Calu3 (cell line): Measurements from ENCODE around the gene LCP2. TPM values are rescaled to one million over a fixed set of nuclear protein-coding genes. Genes with fewer than 3 reads are reported as not detected.

Experiments
- BruUV-seq: library from RNA; stranded (reverse); fragments of 400-500 nt; replicated peaks from 2 replicates; lab custom pipeline; 2021; lab: Mats Ljungman, UMichigan
- CTCF ChIA-PET: fragments of 300-600 bp; sonication (Branson Sonifier 250); formaldehyde crosslinking; loops from one replicate; lab custom pipeline; 2022; ENCODE audit warnings: antibody characterized with exemption; lab: Charles Lee
- DNase-seq: peaks from one replicate; pipeline ENCODE4 v3.0.0; 2022
- H3K27ac Mint-ChIP-seq: one replicate; pipeline ENCODE4 v1.8.0; 2022; ENCODE audit warnings: mixed read lengths; ENCODE audit not compliant: unreplicated experiment
- H3K27me3 Mint-ChIP-seq: one replicate; pipeline ENCODE4 v1.8.0; 2022; ENCODE audit warnings: mixed read lengths; ENCODE audit not compliant: unreplicated experiment
- H3K36me3 Mint-ChIP-seq: one replicate; pipeline ENCODE4 v1.8.0; 2022; ENCODE audit warnings: mild to moderate bottlenecking, moderate library complexity, mixed read lengths; ENCODE audit not compliant: insufficient read depth, unreplicated experiment
- H3K4me1 Mint-ChIP-seq: one replicate; pipeline ENCODE4 v1.8.0; 2022; ENCODE audit warnings: mild to moderate bottlenecking, low read depth, mixed read lengths; ENCODE audit not compliant: unreplicated experiment
- H3K4me3 Mint-ChIP-seq: one replicate; pipeline ENCODE4 v1.8.0; 2022; ENCODE audit warnings: mild to moderate bottlenecking, low read depth, moderate library complexity, mixed read lengths; ENCODE audit not compliant: unreplicated experiment
- H3K9me3 Mint-ChIP-seq: one replicate; pipeline ENCODE4 v1.8.0; 2022; ENCODE audit warnings: low read depth, mixed read lengths; ENCODE audit not compliant: unreplicated experiment
- intact Hi-C: fragments of 100-400 bp; cut with micrococcal nuclease; formaldehyde crosslinking; loops from one replicate; pipeline ENCODE4 v1.10.0; 2022; ENCODE audit not compliant: unreplicated experiment
- total RNA-seq: library from RNA; stranded (reverse); gene quantifications from 2 replicates; pipeline ENCODE4 v1.2.3, GENCODE V29; 2022
- TF ChIP-seq, protein P1 (sequence below): fragments of 200-600 bp; IDR thresholded peaks from one replicate; pipeline ENCODE4 v1.8.0; 2022; ENCODE audit warnings: antibody characterized with exemption; ENCODE audit not compliant: unreplicated experiment

LCP2 gene
- total RNA-seq, 1 experiment from 2014 or later, result not detected

DNA sequence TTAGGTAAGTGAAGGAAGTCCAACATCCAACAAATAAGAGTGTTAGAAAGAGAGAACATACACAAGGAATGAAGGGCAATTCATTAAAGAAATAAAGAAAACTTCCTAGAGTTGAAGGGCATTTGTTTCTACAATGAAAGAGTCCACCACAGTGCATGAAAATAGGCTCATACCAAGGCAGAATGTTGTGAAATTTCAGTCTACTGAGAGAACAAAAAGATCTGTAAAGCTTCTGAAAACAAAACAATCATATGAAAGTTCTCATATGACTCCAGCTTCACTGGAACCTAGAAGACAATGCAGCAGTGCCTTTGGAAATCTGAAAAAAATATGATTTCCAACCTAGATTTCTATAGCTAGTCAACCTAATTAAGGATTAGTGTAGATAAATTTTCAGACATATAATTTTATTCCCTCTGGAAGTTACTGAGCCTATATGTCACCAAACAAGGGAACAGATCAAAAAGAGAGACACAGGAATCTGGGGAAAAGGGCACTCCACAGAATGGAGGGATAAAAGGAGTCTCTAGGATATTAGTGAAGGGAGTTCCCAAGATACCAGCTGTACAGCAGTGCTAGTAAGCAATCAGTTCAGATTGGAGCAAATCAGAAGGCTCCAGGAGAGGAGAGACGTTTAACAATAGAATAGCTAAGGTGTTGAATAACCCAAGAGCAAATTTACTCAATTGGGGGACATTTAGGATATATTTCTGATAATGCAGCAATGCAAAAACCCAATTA lies 59.0 kb downstream of the LCP2 start:
- no peaks in the 10 kb centered on the region for H3K4me1 Mint-ChIP-seq
- DNase-seq, result no peak
- no peak overlapping the region for H3K27ac Mint-ChIP-seq
- CTCF ChIA-PET, result interaction anchor here (1.0 kb wide), 1 partner anchor 13 kb away, joined by 3 read pairs; no protein-coding TSS in a partner anchor
- H3K9me3 Mint-ChIP-seq, result no peaks in the 10 kb centered on the region
- TF ChIP-seq, protein P1, sequence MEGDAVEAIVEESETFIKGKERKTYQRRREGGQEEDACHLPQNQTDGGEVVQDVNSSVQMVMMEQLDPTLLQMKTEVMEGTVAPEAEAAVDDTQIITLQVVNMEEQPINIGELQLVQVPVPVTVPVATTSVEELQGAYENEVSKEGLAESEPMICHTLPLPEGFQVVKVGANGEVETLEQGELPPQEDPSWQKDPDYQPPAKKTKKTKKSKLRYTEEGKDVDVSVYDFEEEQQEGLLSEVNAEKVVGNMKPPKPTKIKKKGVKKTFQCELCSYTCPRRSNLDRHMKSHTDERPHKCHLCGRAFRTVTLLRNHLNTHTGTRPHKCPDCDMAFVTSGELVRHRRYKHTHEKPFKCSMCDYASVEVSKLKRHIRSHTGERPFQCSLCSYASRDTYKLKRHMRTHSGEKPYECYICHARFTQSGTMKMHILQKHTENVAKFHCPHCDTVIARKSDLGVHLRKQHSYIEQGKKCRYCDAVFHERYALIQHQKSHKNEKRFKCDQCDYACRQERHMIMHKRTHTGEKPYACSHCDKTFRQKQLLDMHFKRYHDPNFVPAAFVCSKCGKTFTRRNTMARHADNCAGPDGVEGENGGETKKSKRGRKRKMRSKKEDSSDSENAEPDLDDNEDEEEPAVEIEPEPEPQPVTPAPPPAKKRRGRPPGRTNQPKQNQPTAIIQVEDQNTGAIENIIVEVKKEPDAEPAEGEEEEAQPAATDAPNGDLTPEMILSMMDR, result no peak
- no peaks in the 10 kb centered on the region for H3K36me3 Mint-ChIP-seq
- no peak overlapping the region for H3K4me3 Mint-ChIP-seq
- no TSS peak for BruUV-seq
- intact Hi-C loops, result no loop called here
- peaks cover 36% of the 10 kb centered on the region for H3K27me3 Mint-ChIP-seq

DNA sequence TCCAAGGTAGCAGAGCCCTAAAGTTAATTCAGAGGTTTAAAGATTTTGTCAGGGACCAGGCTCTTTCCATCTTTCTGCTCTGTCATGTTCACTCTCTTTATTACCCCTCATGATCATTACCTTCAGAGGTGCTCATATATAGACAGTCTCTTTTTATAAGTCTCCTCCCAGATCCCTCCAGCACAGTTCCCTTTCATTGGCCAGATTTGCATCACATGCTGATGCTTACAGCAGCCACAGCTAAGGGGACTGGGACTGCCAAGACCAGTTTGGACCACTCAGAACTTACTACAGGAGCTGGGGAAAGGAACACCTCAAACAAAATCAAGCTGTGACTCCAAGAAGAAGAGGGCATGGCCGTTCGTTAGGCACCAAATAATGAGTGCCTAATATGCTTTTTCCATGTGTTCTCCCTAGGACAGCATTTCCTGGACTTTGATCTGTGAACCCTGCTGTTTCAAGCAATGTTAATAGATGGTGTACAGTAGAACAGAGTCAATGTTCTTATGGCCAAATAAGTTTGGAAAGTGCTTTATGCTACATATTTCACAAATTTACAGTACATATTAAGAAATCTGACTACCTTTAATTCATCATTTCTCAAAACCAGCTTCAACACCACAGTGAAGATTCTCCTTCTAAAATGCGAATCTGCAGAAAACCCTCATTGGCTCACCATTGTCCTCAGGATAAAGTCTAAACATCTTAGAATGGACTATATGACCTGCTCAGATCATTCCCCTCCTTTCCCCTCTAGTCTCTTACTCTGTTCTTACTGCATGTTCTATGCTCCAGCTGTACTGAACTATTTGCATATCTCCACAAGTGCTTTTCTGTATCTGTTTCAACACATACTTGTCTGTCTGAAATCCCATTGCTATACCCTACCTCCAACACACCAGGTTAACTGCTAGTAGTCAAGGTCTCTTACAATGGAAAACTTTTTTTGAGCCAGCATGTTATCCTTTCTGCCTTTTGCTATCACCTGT lies 61.4 kb downstream of the LCP2 start:
- CTCF ChIA-PET, result no interaction called here
- no peaks in the 10 kb centered on the region for H3K9me3 Mint-ChIP-seq
- H3K27me3 Mint-ChIP-seq, result peaks cover 36% of the 10 kb centered on the region
- no peaks in the 10 kb centered on the region for H3K4me1 Mint-ChIP-seq
- intact Hi-C loops, result loop anchor here (1.0 kb wide), 1 partner anchor 11 kb away; no protein-coding TSS in a partner anchor
- H3K27ac Mint-ChIP-seq, result no peak overlapping the region
- no peaks in the 10 kb centered on the region for H3K36me3 Mint-ChIP-seq
- TF ChIP-seq, protein P1, result no peak
- DNase-seq, result no peak
- H3K4me3 Mint-ChIP-seq, result no peak overlapping the region
- BruUV-seq, result no TSS peak

DNA sequence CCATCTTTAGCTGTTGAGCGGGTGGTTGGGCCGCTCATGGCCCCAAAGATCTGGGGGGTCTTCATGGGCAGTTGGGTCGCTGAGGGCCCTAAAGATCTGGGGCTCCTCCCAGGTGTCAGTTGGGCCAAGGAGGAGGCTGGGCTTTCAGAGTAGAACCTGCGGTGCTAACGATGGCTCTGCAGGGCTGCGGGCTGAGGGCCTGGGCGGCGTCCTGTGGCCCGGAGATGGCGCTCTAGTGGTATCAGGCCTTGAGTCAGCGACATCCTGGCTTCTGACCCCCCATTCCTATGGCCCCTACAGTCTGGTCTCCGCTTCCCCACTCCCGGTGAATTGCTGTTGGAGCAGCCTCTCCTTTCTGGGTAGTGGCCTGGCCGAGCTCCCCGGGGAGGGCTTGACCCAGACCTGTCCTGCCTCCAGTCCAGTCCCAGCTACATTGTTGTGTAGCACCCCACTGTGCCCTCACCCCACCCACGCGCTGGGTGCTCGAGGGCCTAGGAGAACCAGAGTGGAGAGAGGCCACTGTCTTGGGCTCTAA lies 64.2 kb downstream of the LCP2 start:
- no peaks in the 10 kb centered on the region for H3K4me1 Mint-ChIP-seq
- TF ChIP-seq, protein P1, result no peak
- no peak overlapping the region for H3K27ac Mint-ChIP-seq
- H3K27me3 Mint-ChIP-seq, result peaks cover 26% of the 10 kb centered on the region
- intact Hi-C loops, result no loop called here
- no peak for DNase-seq
- H3K9me3 Mint-ChIP-seq, result no peaks in the 10 kb centered on the region
- BruUV-seq, result no TSS peak
- H3K4me3 Mint-ChIP-seq, result no peak overlapping the region
- CTCF ChIA-PET, result no interaction called here
- H3K36me3 Mint-ChIP-seq, result no peaks in the 10 kb centered on the region

DNA sequence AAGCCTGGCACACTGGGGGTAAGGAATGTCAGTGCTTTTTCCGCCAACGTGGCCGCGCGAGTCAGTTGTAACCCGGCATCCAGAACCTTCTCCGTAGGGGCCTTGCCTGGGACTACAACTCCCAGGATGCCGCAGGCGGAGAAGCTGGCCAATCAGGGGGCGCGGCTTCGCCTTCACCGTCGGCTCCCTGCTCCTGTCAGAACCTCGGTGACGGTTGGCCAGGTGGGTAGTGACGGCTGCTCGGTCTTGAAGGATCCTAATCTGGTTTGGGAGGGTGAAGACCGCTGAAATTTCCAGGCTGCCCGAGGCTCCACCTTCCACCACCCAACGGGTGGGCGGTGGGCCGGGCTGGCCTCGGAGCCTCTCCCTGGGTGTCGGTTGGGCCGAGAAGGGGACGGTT lies 64.8 kb downstream of the LCP2 start, which contains the start of gene C5orf58:
TSS of gene C5orf58 (plus strand) at position 200 of the 400 bp plus-strand sequence. CDS start 1,992 bp downstream, outside the sequence.
- TF ChIP-seq, protein P1, result no peak
- no peaks in the 10 kb centered on the region for H3K4me1 Mint-ChIP-seq
- no peaks in the 10 kb centered on the region for H3K36me3 Mint-ChIP-seq
- no peaks in the 10 kb centered on the region for H3K9me3 Mint-ChIP-seq
- no peak for DNase-seq
- peaks cover 20% of the 10 kb centered on the region for H3K27me3 Mint-ChIP-seq
- BruUV-seq, result no TSS peak
- intact Hi-C loops, result no loop called here
- no peak within 1 kb of the TSS for H3K27ac Mint-ChIP-seq
- CTCF ChIA-PET, result no interaction called here
- H3K4me3 Mint-ChIP-seq, result no peak within 1 kb of the TSS
